ENCODE results near the gene MYORG. TPM values are rescaled to one million over a fixed set of nuclear protein-coding genes. Genes with fewer than 3 reads are reported as not detected.

Gene MYORG
- total and polyA plus RNA-seq, 12 donors: 1.1 to 33.8 (median 14.5) TPM

GRCh38 chr9:34318163-34318790 lies 58.4 kb downstream of the MYORG start:
- intact Hi-C loops (cut with DNase I): no loop called here
- WGBS, 4 donors: 93 to 97% (median 95%) methylated on average over 25 to 44 of the region's 44 CpGs
- H3K36me3 ChIP-seq (replicated peaks in 1 of 2): no peaks in the 10 kb centered on the region

GRCh38 chr9:34317436-34317835 lies 59.3 kb downstream of the MYORG start:
- H3K9me3 ChIP-seq (replicated peaks in 1 of 3): no peaks in the 10 kb centered on the region
- TF ChIP-seq POLR2A (IDR thresholded peaks at IDR 0.05): no peak
- no peak for TF ChIP-seq CTCF (IDR thresholded peaks at IDR 0.05)
- DNase-seq: no peak
- 82 to 95% (median 92%) methylated on average over 2 of the region's 2 CpGs for WGBS, 4 donors
- peaks cover 0 to 8% of the 10 kb centered on the region in 2 donors for H3K4me1 ChIP-seq (replicated peaks in 1 of 2)
- H3K4me3 ChIP-seq: no peak overlapping the region
- H3K27me3 ChIP-seq: no peaks in the 10 kb centered on the region
- intact Hi-C loops (cut with DNase I): no loop called here
- H3K36me3 ChIP-seq (replicated peaks in 1 of 2): no peaks in the 10 kb centered on the region
- H3K27ac ChIP-seq: no peak overlapping the region

More at GRCh38 chr9:34318163-34318790, 58.4 kb downstream of the MYORG start:
- Histone ChIP-seq H3K9me3 (replicated peaks in 1 of 3) (no peaks in the 10 kb centered on the region), H3K27me3 (no peaks in the 10 kb centered on the region), H3K4me1 (replicated peaks in 1 of 2) (peaks cover 0 to 8% of the 10 kb centered on the region in 2 donors), H3K27ac (no peak overlapping the region), H3K4me3 (no peak overlapping the region)
- TF ChIP-seq CTCF (IDR thresholded peaks at IDR 0.05): no peak
- TF ChIP-seq POLR2A (IDR thresholded peaks at IDR 0.05): no peak
- DNase-seq: no peak

Small RNAs within 50 kb of the gene (small RNA-seq; reads per million reads assigned to genes)
- 0 reads per million in 2 donors for gene RF00019

Other genes starting within 250 kb of the MYORG start
- gene UBAP1, start 197.9 kb downstream of the MYORG start, total RNA-seq: 10 to 100 TPM; 43.8 to 91.7 (median 83.1) TPM
- 100 to 1,000 TPM in 1 of 3 donors, 10 to 100 TPM in 2; 34.8 to 146 (median 37.7) TPM for gene UBAP1, start 197.9 kb downstream of the MYORG start, polyA plus RNA-seq
- 1 to 10 TPM in 7 of 9 donors, under 1 TPM in 2; 0.72 to 2.7 (median 1.2) TPM for gene KIF24, start 47.6 kb downstream of the MYORG start, total RNA-seq
- 1 to 10 TPM in 1 of 3 donors, under 1 TPM in 2; 0.57 to 2.6 (median 0.80) TPM for gene KIF24, start 47.6 kb downstream of the MYORG start, polyA plus RNA-seq
- gene NUDT2, start 47.3 kb downstream of the MYORG start, total RNA-seq: 10 to 100 TPM; 11.3 to 50.7 (median 34.0) TPM
- 10 to 100 TPM; 29.9 to 55.0 (median 32.9) TPM for gene NUDT2, start 47.3 kb downstream of the MYORG start, polyA plus RNA-seq
- 10 to 100 TPM in 8 of 9 donors, 1 to 10 TPM in 1; 7.6 to 26.9 (median 15.4) TPM for gene FAM219A, start 81.7 kb upstream of the MYORG start, total RNA-seq
- 10 to 100 TPM in 2 of 3 donors, 1 to 10 TPM in 1; 7.8 to 15.1 (median 14.7) TPM for gene FAM219A, start 81.7 kb upstream of the MYORG start, polyA plus RNA-seq
- gene DNAI1, start 81.9 kb upstream of the MYORG start, total RNA-seq: under 1 TPM in 2 of 9 donors, not detected in 7; 0.06 to 0.28 TPM
- 1 to 10 TPM in 1 of 3 donors, under 1 TPM in 2; 0.07 to 1.4 (median 0.30) TPM for gene DNAI1, start 81.9 kb upstream of the MYORG start, polyA plus RNA-seq
- 1 to 10 TPM in 1 of 9 donors, under 1 TPM in 1, not detected in 7; 0.39 to 1.4 TPM for gene ENHO, start 146.1 kb upstream of the MYORG start, total RNA-seq
- gene ENHO, start 146.1 kb upstream of the MYORG start, polyA plus RNA-seq: 1 to 10 TPM in 1 of 3 donors, under 1 TPM in 2; 0.24 to 1.6 (median 0.88) TPM
- 1 to 10 TPM; 2.2 to 9.7 (median 3.7) TPM for gene CNTFR, start 212.8 kb upstream of the MYORG start, total RNA-seq
- 10 to 100 TPM in 1 of 3 donors, 1 to 10 TPM in 2; 1.1 to 15.2 (median 5.7) TPM for gene CNTFR, start 212.8 kb upstream of the MYORG start, polyA plus RNA-seq
- 10 to 100 TPM; 11.3 to 42.9 (median 27.5) TPM for gene RPP25L, start 235.2 kb upstream of the MYORG start, total RNA-seq
- 10 to 100 TPM; 10.5 to 32.5 (median 28.3) TPM for gene RPP25L, start 235.2 kb upstream of the MYORG start, polyA plus RNA-seq
- 100 to 1,000 TPM in 5 of 9 donors, 10 to 100 TPM in 4; 46.6 to 163 (median 106) TPM for gene DCTN3, start 243.6 kb upstream of the MYORG start, total RNA-seq
- gene DCTN3, start 243.6 kb upstream of the MYORG start, polyA plus RNA-seq: 10 to 100 TPM; 51.3 to 95.8 (median 74.0) TPM